ENCODE measurements around the gene ENOX1.

DNA sequence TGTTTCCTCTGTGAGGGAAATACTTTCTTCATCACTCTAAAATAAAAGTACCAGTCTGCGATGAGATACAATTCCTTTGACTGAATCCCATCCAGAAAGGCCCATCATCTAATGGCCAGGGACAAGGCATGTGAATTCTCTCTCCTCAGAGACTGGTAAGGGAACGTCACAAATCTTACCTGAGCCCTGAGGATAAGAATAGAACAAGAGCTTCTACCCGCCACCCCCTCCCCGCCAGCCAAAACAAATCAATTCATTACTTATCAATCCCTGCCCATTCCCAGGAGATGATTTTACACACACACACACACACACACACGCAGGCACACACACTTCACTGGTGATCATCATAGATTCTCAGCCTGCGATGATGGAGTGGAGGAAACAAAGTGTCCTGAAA, 564.7 kb downstream of the ENOX1 start:
- no peak for TF ChIP-seq POLR2A (IDR thresholded peaks at IDR 0.05)
- TF ChIP-seq, protein P1, sequence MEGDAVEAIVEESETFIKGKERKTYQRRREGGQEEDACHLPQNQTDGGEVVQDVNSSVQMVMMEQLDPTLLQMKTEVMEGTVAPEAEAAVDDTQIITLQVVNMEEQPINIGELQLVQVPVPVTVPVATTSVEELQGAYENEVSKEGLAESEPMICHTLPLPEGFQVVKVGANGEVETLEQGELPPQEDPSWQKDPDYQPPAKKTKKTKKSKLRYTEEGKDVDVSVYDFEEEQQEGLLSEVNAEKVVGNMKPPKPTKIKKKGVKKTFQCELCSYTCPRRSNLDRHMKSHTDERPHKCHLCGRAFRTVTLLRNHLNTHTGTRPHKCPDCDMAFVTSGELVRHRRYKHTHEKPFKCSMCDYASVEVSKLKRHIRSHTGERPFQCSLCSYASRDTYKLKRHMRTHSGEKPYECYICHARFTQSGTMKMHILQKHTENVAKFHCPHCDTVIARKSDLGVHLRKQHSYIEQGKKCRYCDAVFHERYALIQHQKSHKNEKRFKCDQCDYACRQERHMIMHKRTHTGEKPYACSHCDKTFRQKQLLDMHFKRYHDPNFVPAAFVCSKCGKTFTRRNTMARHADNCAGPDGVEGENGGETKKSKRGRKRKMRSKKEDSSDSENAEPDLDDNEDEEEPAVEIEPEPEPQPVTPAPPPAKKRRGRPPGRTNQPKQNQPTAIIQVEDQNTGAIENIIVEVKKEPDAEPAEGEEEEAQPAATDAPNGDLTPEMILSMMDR (IDR thresholded peaks at IDR 0.05): no peak
